Heart right ventricle (tissue), 16 donors: ENCODE results near the gene C9orf43. TPM values are rescaled to one million over a fixed set of nuclear protein-coding genes. Genes with fewer than 3 reads are reported as not detected.

Experiments used
- ATAC-seq, 8 donors: fragments of 200-7000 bp; cut with Tn5 transposase; one replicate each; pipeline ENCODE4 v1.9.1; 2020; ENCODE audit warnings: mild to moderate bottlenecking in 8 of 8, moderate library complexity in 8 of 8, moderate number of reproducible peaks in 1 of 8
- DNase-seq, 2 donors: peaks; one replicate each; pipeline ENCODE4 v3.0.0-alpha.2; 2020
- H3K27ac ChIP-seq, 10 donors: fragments of 200-600 bp; sonication (generic) in 2 of 10; one replicate each; pipeline versions ENCODE4 v1.5.0 to v1.8.0; 2020 to 2022; ENCODE audit warnings: mild to moderate bottlenecking in 3 of 10
- H3K27me3 ChIP-seq, 7 donors: fragments of 200-600 bp; one replicate each; pipeline ENCODE4 v1.8.0; 2021 to 2022; ENCODE audit warnings: mild to moderate bottlenecking in 2 of 7
- H3K36me3 ChIP-seq, 9 donors: fragments of 200-600 bp; sonication (generic) in 1 of 9; one replicate each; pipeline versions ENCODE4 v1.5.0 to v1.8.0; 2020 to 2022; ENCODE audit warnings: mild to moderate bottlenecking in 2 of 9
- H3K4me1 ChIP-seq, 9 donors: fragments of 200-600 bp; sonication (generic) in 1 of 9; one replicate each; pipeline versions ENCODE4 v1.5.0 to v1.8.0; 2020 to 2022; ENCODE audit warnings: mild to moderate bottlenecking in 4 of 9
- H3K4me3 ChIP-seq, 10 donors: fragments of 200-600 bp; sonication (generic) in 2 of 10; one replicate each; pipeline versions ENCODE4 v1.5.0 to v1.8.0; 2020 to 2022; ENCODE audit warnings: mild to moderate bottlenecking in 7 of 10, moderate library complexity in 2 of 10
- H3K9me3 ChIP-seq, 11 donors: fragments of 200-600 bp in 10 of 11; sonication (generic) in 2 of 11; one replicate each; pipeline versions ENCODE4 v1.5.0 to v1.8.0; 2013 to 2022; ENCODE audit warnings: mild to moderate bottlenecking in 2 of 11, control low read depth in 1 of 11, moderate library complexity in 1 of 11
- CTCF ChIP-seq, 9 donors: fragments of 200-600 bp; sonication (generic) in 2 of 9; IDR thresholded peaks; one replicate each; pipeline versions ENCODE4 v1.5.0 to v1.8.0; 2021 to 2022; ENCODE audit warnings: antibody characterized with exemption in 9 of 9, mild to moderate bottlenecking in 5 of 9, moderate library complexity in 1 of 9
- WGBS, 2 donors: extraction: QIAGEN DNeasy Blood & Tissue Kit; methylation state at CpG; one replicate each; pipeline ENCODE4 v1.1.7; 2013; ENCODE audit warnings: inconsistent platforms in 1 of 2; 5-methylcytosine and 5-hydroxymethylcytosine counted together
- intact Hi-C, 10 donors: fragments of 100-400 bp; cut with DNase I; formaldehyde crosslinking; loops; one replicate each; pipeline versions ENCODE4 v1.11.1 to v1.14.2; 2022
- polyA plus RNA-seq, 2 donors: library from polyadenylated mRNA; stranded (reverse); fragments of 200-250 nt; gene quantifications; one replicate each; pipeline ENCODE4 v1.2.3, GENCODE V29; 2013
- total RNA-seq, 10 donors: library from RNA; stranded (reverse); fragmentation: NEBNext Ultra II Directional in 3 of 10; extraction: Animal tissue kit (Norgen Biotek cat#: 25700) in 3 of 10; gene quantifications; one replicate each; pipeline versions ENCODE4 v1.2.1 to v1.2.4, GENCODE V29; 2021 to 2023
- donor health status: Arrhythmogenic right ventricular cardiomyopathy.
- donor health status: ischemic (EF 13 %, LVEDD 7.1; RV severe dilation, severe dysfunction).
- donor health status: healthy with polysubstance abuse.
- donor health status: DM: no; HTN: yes; CAD: no.
- donor health status: DM: no; HTN: no; CAD: no.
- donor health status: ischemic (EF 25% LVEDD 6.9; RV normal size, moderate dysfunction).
- donor health status: ischemic (EF 25% LVEDD 5.7; RV mildly dilated, moderate dysfunction).
- donor health status: healthy.
- donor health status: DM: yes; HTN: yes; CAD: no.
- donor health status: Ischemic cardiomyopathy.
- donor health status: ischemic (EF 35%, LVEDD 5.7; RV mildly dilated, moderate dysfunction).
- donor health status: nonischemic (EF 11% LVEDD 7.7; RV severe dilation, severe dysfunction).
- donor health status: DM: yes; HTN: yes; CAD: no.
- donor health status: PGD.
- donor health status: ischemic (EF 29% LVEDD 5.4; RV normal size, mild dysfunction).
- donor health status: nonischemic (EF 23%, LVEDD 6.1; RV moderate dilation, normal function).

Gene C9orf43
- total and polyA plus RNA-seq, 12 donors, result 0.06 to 1.1 (median 0.28) TPM; not detected in 2

DNA sequence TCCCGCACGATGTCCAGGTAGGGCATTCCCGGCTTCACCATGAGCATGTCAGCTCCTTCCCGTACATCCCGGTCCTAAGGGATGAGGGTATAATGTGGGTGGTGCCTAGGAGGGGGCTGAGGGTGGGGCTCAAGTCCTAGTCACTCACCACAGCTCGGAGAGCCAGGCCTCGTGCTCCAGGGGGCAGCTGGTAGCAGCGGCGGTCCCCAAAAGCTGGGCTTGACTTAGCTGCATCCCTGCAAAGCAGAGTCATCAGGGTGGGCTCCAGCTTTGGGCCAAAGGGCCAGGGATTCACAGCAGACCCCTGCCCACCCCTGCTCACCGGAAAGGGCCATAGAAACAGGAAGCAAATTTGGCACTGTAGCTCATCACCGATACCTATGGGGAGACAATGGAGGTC is 21.1 kb upstream of the C9orf43 start:
- Histone ChIP-seq H3K9me3 (no peaks in the 10 kb centered on the region), H3K27me3 (no peaks in the 10 kb centered on the region), H3K4me3 (no peak overlapping the region), H3K36me3 (peaks cover 0 to 86% (median 52%) of the 10 kb centered on the region in 9 donors), H3K27ac (no peak overlapping the region), H3K4me1 (no peaks in the 10 kb centered on the region)
- ATAC-seq (no peak), DNase-seq (no peak)
- intact Hi-C loops, result no loop called here
- TF ChIP-seq CTCF (IDR thresholded peaks at IDR 0.05), result no peak
- WGBS, 2 donors, result 91 to 94% methylated on average over 11 of the region's 11 CpGs

GRCh38 chr9:113390192-113390960 is 20.2 kb upstream of the C9orf43 start:
- intact Hi-C loops, result no loop called here
- WGBS, 2 donors, result 94 to 95% methylated on average over 17 of the region's 17 CpGs
- H3K36me3 ChIP-seq, result peaks cover 0 to 95% (median 52%) of the 10 kb centered on the region in 9 donors
- H3K27me3 ChIP-seq, result no peaks in the 10 kb centered on the region
- H3K4me1 ChIP-seq, result no peaks in the 10 kb centered on the region
- H3K27ac ChIP-seq, result no peak overlapping the region
- ATAC-seq, result peak in 2 of 8 donors; percentile 24 to 35
- H3K9me3 ChIP-seq, result no peaks in the 10 kb centered on the region
- no peak for TF ChIP-seq CTCF (IDR thresholded peaks at IDR 0.05)
- H3K4me3 ChIP-seq, result no peak overlapping the region
- DNase-seq, result no peak

DNA sequence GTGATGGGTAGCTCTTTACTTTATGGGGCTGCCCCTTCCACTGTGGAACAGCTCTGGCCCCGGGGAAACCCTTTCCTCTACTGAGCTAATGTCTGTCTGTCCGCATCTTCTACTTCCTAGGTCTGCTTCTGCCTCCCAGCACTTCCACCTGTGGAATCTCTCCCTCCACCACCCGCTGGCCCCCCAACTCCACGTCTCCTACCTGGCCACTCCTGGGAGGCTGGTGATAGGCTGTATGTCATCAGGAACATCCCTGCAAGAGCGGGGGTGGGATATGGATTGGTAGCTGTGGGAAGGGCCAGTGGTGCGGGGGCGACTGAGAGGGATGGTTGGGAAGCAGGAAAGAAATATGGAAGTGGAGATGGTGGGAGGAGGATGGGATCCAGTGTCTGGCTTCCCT is 18.6 kb upstream of the C9orf43 start:
- no peak for TF ChIP-seq CTCF (IDR thresholded peaks at IDR 0.05)
- Histone ChIP-seq H3K27me3 (no peaks in the 10 kb centered on the region), H3K27ac (no peak overlapping the region), H3K9me3 (no peaks in the 10 kb centered on the region), H3K36me3 (peaks cover 0 to 89% (median 52%) of the 10 kb centered on the region in 9 donors), H3K4me1 (peaks cover 0 to 6% (median 0%) of the 10 kb centered on the region in 9 donors), H3K4me3 (no peak overlapping the region)
- WGBS, 2 donors, result 91 to 95% methylated on average over 7 of the region's 7 CpGs
- no peak for ATAC-seq
- DNase-seq, result no peak
- intact Hi-C loops, result no loop called here

DNA sequence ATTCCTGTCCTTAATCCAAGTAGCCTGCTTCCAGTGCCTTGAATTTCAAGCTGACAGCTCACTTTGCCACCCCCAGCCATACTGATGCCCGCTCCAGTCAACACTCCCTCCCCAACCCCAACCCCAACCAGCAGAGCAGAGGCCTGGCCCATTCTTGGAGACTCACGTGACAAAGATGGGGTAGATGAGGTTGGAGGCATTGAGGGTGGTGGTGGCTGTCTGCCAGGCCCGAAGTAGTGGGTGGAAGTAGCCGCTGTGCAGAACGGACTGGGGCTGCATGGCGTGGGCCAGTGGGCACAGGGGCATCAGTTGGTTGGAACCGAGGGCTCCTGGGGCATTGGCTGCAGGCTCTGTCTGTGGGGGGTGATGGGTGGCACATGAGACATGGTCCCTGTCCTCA is 17.3 kb upstream of the C9orf43 start:
- Histone ChIP-seq H3K27me3 (no peaks in the 10 kb centered on the region), H3K4me1 (peaks cover 0 to 18% (median 7%) of the 10 kb centered on the region in 9 donors), H3K27ac (no peak overlapping the region), H3K9me3 (no peaks in the 10 kb centered on the region), H3K36me3 (peaks cover 0 to 76% (median 40%) of the 10 kb centered on the region in 9 donors), H3K4me3 (no peak overlapping the region)
- no peak for ATAC-seq
- TF ChIP-seq CTCF (IDR thresholded peaks at IDR 0.05), result no peak
- WGBS, 2 donors, result 91 to 94% methylated on average over 7 of the region's 7 CpGs
- intact Hi-C loops, result no loop called here
- DNase-seq, result no peak
